Activated CD8-positive, alpha-beta memory T cell treated with anti-CD3 and anti-CD28 coated beads, Interleukin-2, amount 10 ng/mL, durations not matched to agents 7 days and 5 days (primary cell): Measurements from ENCODE around the gene SLC39A1. TPM values are rescaled to one million over a fixed set of nuclear protein-coding genes. Genes with fewer than 3 reads are reported as not detected.
A peak's percentile ranks its signal among the peaks of the same experiment; 100 is the strongest.
"Not testable (repeated sequence)": the region's sequence is repeated elsewhere in the genome, so short reads cannot be mapped to it uniquely, and the experiment has no call there.

Source experiments
- ATAC-seq: fragments of 150-1000 bp; cut with Tn5 transposase; one replicate; pipeline ENCODE4 v1.10.0; 2021; ENCODE audit warnings: moderate library complexity
- CTCF ChIA-PET: fragments of 350-600 bp; sonication (Branson Sonifier 250); formaldehyde crosslinking; loops from one replicate; lab custom pipeline; 2021; ENCODE audit warnings: antibody characterized with exemption; lab: Charles Lee
- DNase-seq: peaks from one replicate; pipeline ENCODE4 v3.0.0-alpha.2; 2020
- H3K27ac Mint-ChIP-seq: one replicate; pipeline ENCODE4 v1.8.0; 2021; ENCODE audit warnings: mild to moderate bottlenecking, mixed read lengths
- H3K27me3 Mint-ChIP-seq: one replicate; pipeline ENCODE4 v1.8.0; 2021; ENCODE audit warnings: mixed read lengths
- H3K36me3 Mint-ChIP-seq: one replicate; pipeline ENCODE4 v1.8.0; 2021; ENCODE audit warnings: mild to moderate bottlenecking, mixed read lengths
- H3K4me1 Mint-ChIP-seq: one replicate; pipeline ENCODE4 v1.8.0; 2021; ENCODE audit warnings: mixed read lengths
- H3K4me3 Mint-ChIP-seq: one replicate; pipeline ENCODE4 v1.8.0; 2021; ENCODE audit warnings: mild to moderate bottlenecking, moderate library complexity, mixed read lengths
- H3K9me3 Mint-ChIP-seq: one replicate; pipeline ENCODE4 v1.8.0; 2022; ENCODE audit warnings: low read depth, mixed read lengths
- total RNA-seq, 2 experiments: library from RNA; stranded (reverse); gene quantifications; one replicate each; pipeline ENCODE4 v1.2.3, GENCODE V29; 2021

Gene SLC39A1
- 10 to 100 TPM; 38.1 to 48.0 TPM for total RNA-seq

GRCh38 chr1:153963030-153963849, at the start of gene SLC39A1:
Gene SLC39A1 (minus strand): TSS chr1:153963537. CDS start chr1:153962715, 822 bp downstream.
- CTCF ChIA-PET = interaction anchor here (0.6 to 5.6 kb wide), 11 partner anchors 13 to 284 kb away, joined by 3 to 58 read pairs (median 5); partner anchors contain the start of genes DENND4B, JTB, RAB13 and RPS27
- H3K9me3 Mint-ChIP-seq = no peaks in the 10 kb centered on the region

GRCh38 chr1:154012543-154012942, 49.2 kb upstream of the SLC39A1 start:
- H3K9me3 Mint-ChIP-seq, H3K36me3 Mint-ChIP-seq, H3K27ac Mint-ChIP-seq, H3K27me3 Mint-ChIP-seq, H3K4me1 Mint-ChIP-seq, H3K4me3 Mint-ChIP-seq, ATAC-seq, DNase-seq: not testable (repeated sequence)
- CTCF ChIA-PET = interaction anchor here (0.7 kb wide), 1 partner anchor 8 kb away, joined by 3 read pairs; no protein-coding TSS in a partner anchor

More at GRCh38 chr1:153963030-153963849, at the start of gene SLC39A1:
- peak; percentile 98 for DNase-seq
- peak within 1 kb of the TSS; percentile 81 for H3K4me3 Mint-ChIP-seq
- peak; percentile 69 for ATAC-seq
- H3K27ac Mint-ChIP-seq = peak within 1 kb of the TSS; percentile 87
- H3K36me3 Mint-ChIP-seq = peaks cover 18% of the 10 kb centered on the region
- peaks cover 55% of the 10 kb centered on the region for H3K4me1 Mint-ChIP-seq
- H3K27me3 Mint-ChIP-seq = no peaks in the 10 kb centered on the region

- Mint-ChIP-seq H3K9me3 (no peaks in the 10 kb centered on the region), H3K36me3 (no peaks in the 10 kb centered on the region), H3K27me3 (no peaks in the 10 kb centered on the region), H3K4me1 (no peaks in the 10 kb centered on the region), H3K27ac (no peak overlapping the region), H3K4me3 (no peak overlapping the region)
- ATAC-seq = no peak
- CTCF ChIA-PET = interaction anchor here (0.7 kb wide), 1 partner anchor 8 kb away, joined by 3 read pairs; no protein-coding TSS in a partner anchor
- DNase-seq = no peak
These were observed 48.8 kb upstream of the SLC39A1 start for GRCh38 chr1:154012129-154012528.

- Mint-ChIP-seq H3K4me1 (no peaks in the 10 kb centered on the region), H3K27me3 (no peaks in the 10 kb centered on the region), H3K4me3 (no peak overlapping the region), H3K27ac (no peak overlapping the region), H3K9me3 (no peaks in the 10 kb centered on the region), H3K36me3 (no peaks in the 10 kb centered on the region)
- CTCF ChIA-PET = no interaction called here
- no peak for ATAC-seq
- no peak for DNase-seq
These were observed 42.8 kb upstream of the SLC39A1 start for GRCh38 chr1:154006136-154006535.

GRCh38 chr1:154000420-154000819, 37.1 kb upstream of the SLC39A1 start:
- Mint-ChIP-seq H3K4me1 (peaks cover 1% of the 10 kb centered on the region), H3K9me3 (no peaks in the 10 kb centered on the region), H3K4me3 (no peak overlapping the region), H3K27me3 (no peaks in the 10 kb centered on the region), H3K36me3 (peaks cover 4% of the 10 kb centered on the region), H3K27ac (no peak overlapping the region)
- DNase-seq (no peak), ATAC-seq (no peak)
- CTCF ChIA-PET = interaction anchor here (1.3 to 1.4 kb wide), 2 partner anchors 9 to 10 kb away, joined by 3 read pairs; no protein-coding TSS in a partner anchor

- CTCF ChIA-PET, H3K27ac Mint-ChIP-seq, DNase-seq, H3K9me3 Mint-ChIP-seq, ATAC-seq, H3K4me3 Mint-ChIP-seq, H3K27me3 Mint-ChIP-seq: not testable (repeated sequence)
- peaks cover 27% of the 10 kb centered on the region for H3K36me3 Mint-ChIP-seq
- H3K4me1 Mint-ChIP-seq = peaks cover 12% of the 10 kb centered on the region
These were observed 33.5 kb upstream of the SLC39A1 start for GRCh38 chr1:153996882-153997281.

GRCh38 chr1:153995640-153996039, 32.3 kb upstream of the SLC39A1 start:
- CTCF ChIA-PET = interaction anchor here (1.0 kb wide), 1 partner anchor 198 kb away, joined by 3 read pairs; no protein-coding TSS in a partner anchor
- Mint-ChIP-seq H3K4me3 (no peak overlapping the region), H3K4me1 (peaks cover 20% of the 10 kb centered on the region), H3K27ac (no peak overlapping the region), H3K36me3 (peaks cover 38% of the 10 kb centered on the region), H3K9me3 (no peaks in the 10 kb centered on the region), H3K27me3 (no peaks in the 10 kb centered on the region)
- no peak for ATAC-seq
- DNase-seq = no peak

GRCh38 chr1:153995202-153995601, 31.9 kb upstream of the SLC39A1 start:
- no peak overlapping the region for H3K27ac Mint-ChIP-seq
- no peaks in the 10 kb centered on the region for H3K27me3 Mint-ChIP-seq
- DNase-seq (no peak), ATAC-seq (no peak)
- CTCF ChIA-PET = no interaction called here
- H3K4me3 Mint-ChIP-seq = no peak overlapping the region
- peaks cover 1% of the 10 kb centered on the region for H3K9me3 Mint-ChIP-seq
- H3K36me3 Mint-ChIP-seq = peaks cover 42% of the 10 kb centered on the region
- peaks cover 24% of the 10 kb centered on the region for H3K4me1 Mint-ChIP-seq

- Mint-ChIP-seq H3K9me3 (peaks cover 1% of the 10 kb centered on the region), H3K4me1 (peaks cover 35% of the 10 kb centered on the region), H3K4me3 (peak overlapping the region; percentile 98), H3K27me3 (no peaks in the 10 kb centered on the region), H3K36me3 (peaks cover 43% of the 10 kb centered on the region), H3K27ac (peak overlapping the region; percentile 99)
- DNase-seq (no peak), ATAC-seq (no peak)
- CTCF ChIA-PET = interaction anchor here (1.0 to 2.4 kb wide), 4 partner anchors 9 to 320 kb away, joined by 3 to 18 read pairs (median 5); partner anchors contain the start of gene JTB
These were observed 28.5 kb upstream of the SLC39A1 start for GRCh38 chr1:153991806-153992205.

- DNase-seq (no peak), ATAC-seq (no peak)
- CTCF ChIA-PET = interaction anchor here (1.0 to 3.2 kb wide), 6 partner anchors 10 to 320 kb away, joined by 3 to 18 read pairs (median 5); partner anchors contain the start of genes JTB and SLC39A1
- Mint-ChIP-seq H3K4me3 (peak overlapping the region; percentile 98), H3K27me3 (no peaks in the 10 kb centered on the region), H3K27ac (peak overlapping the region; percentile 99), H3K36me3 (peaks cover 43% of the 10 kb centered on the region), H3K9me3 (peaks cover 1% of the 10 kb centered on the region), H3K4me1 (peaks cover 40% of the 10 kb centered on the region)
These were observed 27.9 kb upstream of the SLC39A1 start for GRCh38 chr1:153991151-153991630.

GRCh38 chr1:153990468-153991150, 27.3 kb upstream of the SLC39A1 start, which contains the start of gene RPS27:
Gene RPS27 (plus strand): TSS chr1:153990762. CDS start chr1:153990797, 35 bp downstream.
- peaks cover 45% of the 10 kb centered on the region for H3K4me1 Mint-ChIP-seq
- peaks cover 42% of the 10 kb centered on the region for H3K36me3 Mint-ChIP-seq
- ATAC-seq (peak; percentile 82), DNase-seq (peak; percentile 95)
- peak within 1 kb of the TSS; percentile 98 for H3K4me3 Mint-ChIP-seq
- H3K27me3 Mint-ChIP-seq = no peaks in the 10 kb centered on the region
- peaks cover 1% of the 10 kb centered on the region for H3K9me3 Mint-ChIP-seq
- CTCF ChIA-PET = interaction anchor here (1.0 to 3.2 kb wide), 7 partner anchors 13 to 319 kb away, joined by 3 to 18 read pairs (median 4); partner anchors contain the start of genes JTB and SLC39A1
- H3K27ac Mint-ChIP-seq = peak within 1 kb of the TSS; percentile 99

- CTCF ChIA-PET = interaction anchor here (1.1 to 4.9 kb wide), 21 partner anchors 12 to 477 kb away, joined by 3 to 96 read pairs (median 11); partner anchors contain the start of genes CREB3L4, DENND4B, GATAD2B and ILF2
These were observed 24.3 kb upstream of the SLC39A1 start for GRCh38 chr1:153987621-153988020.

More at GRCh38 chr1:153987621-153988020, 24.3 kb upstream of the SLC39A1 start:
- H3K27ac Mint-ChIP-seq = peak overlapping the region; percentile 87
- no peak for ATAC-seq
- H3K27me3 Mint-ChIP-seq = no peaks in the 10 kb centered on the region
- peaks cover 51% of the 10 kb centered on the region for H3K4me1 Mint-ChIP-seq
- peaks cover 1% of the 10 kb centered on the region for H3K9me3 Mint-ChIP-seq
- H3K4me3 Mint-ChIP-seq = no peak overlapping the region
- H3K36me3 Mint-ChIP-seq = peaks cover 22% of the 10 kb centered on the region
- no peak for DNase-seq
